PFSK-1 (cell line): Measurements from ENCODE around the gene BCAP29.

Experiments
- FOXP2 ChIP-seq: optimal IDR thresholded peaks from 2 replicates; pipeline ENCODE3; 2011; ENCODE audit warnings: borderline replicate concordance, control low read depth, inconsistent platforms; ENCODE audit not compliant: insufficient read depth; ENCODE audit errors: extremely low read length, extremely low read depth
- POLR2AphosphoS5 ChIP-seq: IDR thresholded peaks from 2 replicates; pipeline ENCODE4 v1.6.1; 2012; ENCODE audit warnings: low read depth, mild to moderate bottlenecking, control low read depth, low read length, moderate library complexity
- SIN3A ChIP-seq: IDR thresholded peaks from 2 replicates; pipeline ENCODE4 v1.6.1; 2012; ENCODE audit warnings: mild to moderate bottlenecking, low read length, moderate library complexity, borderline replicate concordance; ENCODE audit not compliant: insufficient read depth
- TAF1 ChIP-seq: IDR thresholded peaks from 2 replicates; pipeline ENCODE4 v1.6.1; 2012; ENCODE audit warnings: low read length, control low read depth, borderline replicate concordance; ENCODE audit not compliant: insufficient read depth

DNA sequence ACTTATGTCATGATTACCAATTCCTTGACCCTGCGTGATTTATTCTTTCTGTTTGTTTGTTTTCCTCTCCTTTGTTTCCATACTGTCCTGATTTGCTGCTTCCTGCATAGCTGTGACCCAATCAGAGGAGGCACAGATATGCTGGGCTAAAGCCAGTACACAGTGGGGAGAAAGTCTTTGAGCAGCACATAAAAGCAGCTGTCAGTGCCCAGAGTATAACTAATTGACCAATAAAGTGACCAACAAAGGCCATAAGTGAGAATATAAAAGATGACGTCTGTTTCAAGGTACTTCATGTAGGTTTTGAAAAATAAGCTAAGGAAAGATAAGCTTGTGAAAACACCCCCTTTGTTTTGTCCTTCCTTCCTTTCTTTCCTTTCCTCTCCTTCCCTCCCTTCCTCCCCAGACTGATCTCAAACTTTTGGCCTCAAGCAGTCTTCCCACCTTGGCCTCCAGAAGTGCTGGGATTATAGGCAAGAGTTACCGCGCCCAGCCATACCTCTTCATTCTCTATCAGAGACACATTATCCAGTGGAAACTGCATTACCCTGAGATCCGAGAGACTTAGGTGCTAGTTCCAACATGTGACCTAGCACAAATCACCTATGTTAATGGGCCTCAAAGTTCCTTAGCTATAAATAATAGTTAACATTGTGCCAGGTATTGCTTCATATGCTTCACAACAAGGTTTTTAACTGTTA, 17.0 kb downstream of the BCAP29 start:
- no peak for TF ChIP-seq TAF1
- peak; percentile 38; the same call in 1 of the 2 replicates for TF ChIP-seq POLR2AphosphoS5
- TF ChIP-seq FOXP2, result peak; percentile 19
- TF ChIP-seq SIN3A, result no peak
